Stimulated activated CD8-positive, alpha-beta memory T cell treated with anti-CD3 and anti-CD28 coated beads, Interleukin-15, amount 100 ng/mL, for 48 hours (primary cell): ENCODE measurements around the gene CHDH.

ENCODE experiments used
- DNase-seq, 2 donors: peaks; one replicate each; pipeline ENCODE4 v3.0.0-alpha.2; 2020; ENCODE audit warnings: low read depth in 2 of 2

CHDH gene

DNA sequence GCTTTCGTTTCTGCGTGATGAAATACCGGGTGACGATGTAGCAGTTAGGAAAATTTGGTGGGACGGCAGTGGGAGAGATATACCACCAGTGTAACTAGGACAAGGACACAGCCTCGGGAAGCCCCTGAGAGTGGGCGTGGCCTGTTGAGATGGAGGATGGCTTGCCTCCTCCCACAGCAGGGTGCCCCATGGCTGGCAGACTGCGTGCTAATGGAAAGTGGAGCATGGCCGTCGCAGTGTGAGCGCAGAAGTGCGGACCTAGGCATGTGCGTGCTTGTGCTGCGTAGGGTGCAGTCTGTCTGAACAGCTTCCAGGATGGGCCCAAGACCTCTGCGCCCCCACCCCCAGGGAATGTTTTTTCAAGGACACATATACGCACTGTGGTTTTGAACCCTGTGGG, 56.8 kb downstream of the CHDH start:
- DNase-seq: no peak

DNA sequence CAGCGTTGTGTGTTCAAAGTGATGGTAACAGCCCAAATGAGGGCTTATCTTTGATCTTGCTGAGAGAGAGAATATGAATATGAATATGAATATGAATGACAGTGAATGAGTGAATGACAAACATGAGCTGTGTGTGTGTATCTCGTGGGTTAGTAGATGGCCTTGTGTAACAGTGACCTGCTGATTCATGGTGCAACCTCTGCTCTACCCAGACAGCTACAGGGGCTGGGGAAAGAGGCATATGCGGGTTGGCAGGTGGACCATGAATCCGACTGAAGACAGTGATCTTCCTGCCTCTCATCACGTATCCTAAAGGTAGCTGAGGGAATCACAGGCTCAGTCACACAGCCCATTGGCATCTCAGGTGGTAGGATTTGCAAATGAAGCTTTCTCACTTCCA, 58.2 kb downstream of the CHDH start:
- no peak for DNase-seq

DNA sequence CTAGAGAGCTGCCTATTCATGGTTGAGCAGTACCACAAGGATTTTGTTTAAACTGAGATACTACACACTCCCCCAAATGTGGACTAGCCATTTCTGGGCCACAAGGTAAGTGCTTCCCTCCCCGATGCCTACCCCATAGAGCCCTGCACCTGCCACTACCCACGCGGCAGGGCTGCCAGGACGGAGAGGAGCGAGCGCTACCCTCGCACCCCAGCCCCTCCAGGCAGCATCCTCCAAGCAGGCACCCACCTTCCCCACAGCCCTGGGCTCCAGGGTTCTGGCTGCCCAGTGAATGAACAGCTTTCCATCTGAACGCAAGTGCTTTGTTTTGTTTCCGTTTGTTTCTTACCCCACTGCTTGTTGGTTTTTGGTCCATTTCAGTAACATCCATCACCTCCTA, 59.2 kb downstream of the CHDH start:
- no peak for DNase-seq

DNA sequence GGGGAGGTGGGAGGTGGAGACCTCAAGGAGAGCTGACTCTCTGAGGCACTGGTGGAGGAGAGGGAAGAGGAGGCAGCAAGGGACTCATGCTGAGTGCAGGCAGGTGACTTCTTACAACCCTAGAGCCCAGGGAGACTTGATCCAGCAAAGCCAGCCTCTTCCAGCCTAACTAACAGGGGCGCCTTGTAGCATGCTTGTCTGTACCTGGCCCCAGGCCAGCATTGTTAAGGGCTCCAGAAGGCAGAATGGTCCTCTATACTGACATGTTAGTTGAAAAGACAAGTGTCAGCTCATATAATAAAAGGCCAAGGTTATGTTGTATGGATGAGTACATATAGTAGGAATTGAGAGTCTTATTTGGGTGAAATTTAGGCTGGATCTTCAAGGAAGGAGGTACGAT, 65.4 kb downstream of the CHDH start:
- no peak for DNase-seq

GRCh38 chr3:53780171-53780570, 66.0 kb downstream of the CHDH start:
- no peak for DNase-seq

GRCh38 chr3:53778153-53778552, 68.1 kb downstream of the CHDH start:
- DNase-seq: no peak

DNA sequence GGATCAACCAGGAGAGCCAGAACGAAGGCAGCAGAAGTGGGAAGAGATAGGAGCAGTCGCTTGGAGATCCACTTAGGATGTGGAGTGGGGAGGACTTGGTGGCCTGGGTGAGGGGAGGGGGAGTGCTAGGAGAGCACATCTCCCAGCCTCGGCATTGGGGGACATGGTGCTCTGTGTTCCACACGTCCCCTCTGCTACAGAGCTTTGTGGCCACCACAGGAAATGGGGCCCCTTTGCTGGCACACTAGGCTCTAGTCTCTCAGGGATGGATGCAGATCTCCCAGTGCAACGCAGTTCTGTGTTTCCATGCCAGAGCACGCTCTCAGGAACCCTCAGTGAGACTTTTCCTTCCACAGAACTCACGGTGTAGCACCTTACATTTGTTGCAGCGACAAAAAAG, 68.8 kb downstream of the CHDH start:
- no peak for DNase-seq

DNA sequence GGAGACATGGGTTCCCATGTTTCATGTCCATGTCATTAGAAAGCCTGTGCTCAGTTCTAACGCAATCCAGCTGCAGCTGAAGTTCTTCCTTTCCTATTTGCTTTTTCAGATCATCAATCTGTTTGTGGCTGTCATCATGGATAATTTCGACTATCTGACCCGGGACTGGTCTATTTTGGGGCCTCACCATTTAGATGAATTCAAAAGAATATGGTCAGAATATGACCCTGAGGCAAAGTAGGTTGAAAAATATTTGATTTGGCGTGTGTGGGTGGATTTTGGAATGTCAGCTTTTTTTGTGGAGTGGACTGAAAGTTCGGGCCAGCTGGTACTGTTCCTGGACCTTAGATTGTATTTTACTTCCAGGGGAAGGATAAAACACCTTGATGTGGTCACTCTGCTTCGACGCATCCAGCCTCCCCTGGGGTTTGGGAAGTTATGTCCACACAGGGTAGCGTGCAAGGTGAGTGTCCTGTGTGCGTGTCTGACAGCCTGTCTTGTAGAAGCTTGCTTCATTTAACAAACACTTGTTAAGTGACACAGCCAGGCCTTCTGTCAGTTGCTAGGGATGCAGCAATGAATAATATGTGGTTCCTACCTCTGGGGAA, 69.6 kb downstream of the CHDH start:
- DNase-seq: no peak

GRCh38 chr3:53775834-53776251, 70.4 kb downstream of the CHDH start:
- no peak for DNase-seq

DNA sequence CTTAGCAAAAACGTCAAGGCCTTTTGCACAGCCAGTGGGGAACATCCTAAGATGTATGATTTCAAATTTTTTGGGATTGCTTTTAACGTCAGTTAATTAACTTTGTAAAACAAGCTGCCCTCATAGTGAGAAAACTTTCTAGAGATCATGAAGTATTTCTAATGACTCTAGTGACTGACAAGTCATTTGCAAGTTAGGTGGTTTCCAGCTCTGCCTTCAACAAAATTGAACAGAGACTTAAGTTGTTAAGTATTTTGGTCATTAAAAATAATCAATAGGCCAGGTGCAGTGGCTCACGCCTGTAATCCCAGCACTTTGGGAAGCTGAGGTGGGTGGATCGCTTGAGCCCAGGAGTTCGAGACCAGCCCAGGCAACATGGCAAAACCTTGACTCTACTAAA, 71.2 kb downstream of the CHDH start:
- DNase-seq: no peak

DNA sequence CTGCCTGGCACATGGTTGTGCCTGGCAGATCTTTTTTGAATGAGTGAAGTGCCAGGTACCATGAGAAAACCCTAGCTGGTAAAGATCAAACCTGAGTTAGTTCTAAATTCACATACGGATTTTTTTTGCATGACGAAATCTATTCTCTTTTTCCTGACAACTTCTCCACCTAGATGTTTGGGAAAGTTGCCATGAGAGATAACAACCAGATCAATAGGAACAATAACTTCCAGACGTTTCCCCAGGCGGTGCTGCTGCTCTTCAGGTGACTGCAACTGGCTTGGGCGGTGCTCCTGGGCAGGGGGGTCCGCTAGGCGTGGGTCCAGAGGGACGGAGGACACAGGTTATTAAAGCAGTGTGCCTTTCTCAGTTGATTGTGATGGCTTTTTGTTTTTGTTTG, 71.8 kb downstream of the CHDH start:
- DNase-seq: no peak

GRCh38 chr3:53773611-53774368, 72.4 kb downstream of the CHDH start:
- no peak for DNase-seq

DNA sequence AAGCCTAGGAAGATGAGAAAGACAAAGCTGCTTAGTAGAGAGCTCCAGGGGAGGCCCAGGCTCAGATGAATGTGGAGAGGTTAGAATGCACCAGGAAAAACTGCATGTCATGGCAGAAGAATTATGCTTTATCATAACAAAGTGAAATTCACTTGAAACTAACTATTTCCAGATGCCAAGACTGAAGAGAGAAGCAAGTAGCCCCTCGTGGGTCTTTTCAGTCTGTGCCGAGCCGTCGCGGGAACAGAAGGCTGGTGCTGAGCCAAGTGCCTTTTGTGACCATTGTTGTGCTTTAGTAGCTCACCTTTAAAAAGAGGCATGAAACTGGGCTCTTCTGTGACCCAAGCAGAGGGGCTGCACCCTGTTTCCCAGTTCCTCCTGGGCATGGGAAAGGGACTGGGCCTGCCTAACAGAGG, 73.2 kb downstream of the CHDH start:
- DNase-seq: no peak

GRCh38 chr3:53772562-53772961, 73.7 kb downstream of the CHDH start:
- no peak for DNase-seq

GRCh38 chr3:53768478-53769459, 77.5 kb downstream of the CHDH start:
- no peak for DNase-seq

- no peak for DNase-seq
Measured at GRCh38 chr3:53766706-53767105, 79.5 kb downstream of the CHDH start.

- DNase-seq: no peak
Measured at GRCh38 chr3:53765753-53766152, 80.5 kb downstream of the CHDH start.

DNA sequence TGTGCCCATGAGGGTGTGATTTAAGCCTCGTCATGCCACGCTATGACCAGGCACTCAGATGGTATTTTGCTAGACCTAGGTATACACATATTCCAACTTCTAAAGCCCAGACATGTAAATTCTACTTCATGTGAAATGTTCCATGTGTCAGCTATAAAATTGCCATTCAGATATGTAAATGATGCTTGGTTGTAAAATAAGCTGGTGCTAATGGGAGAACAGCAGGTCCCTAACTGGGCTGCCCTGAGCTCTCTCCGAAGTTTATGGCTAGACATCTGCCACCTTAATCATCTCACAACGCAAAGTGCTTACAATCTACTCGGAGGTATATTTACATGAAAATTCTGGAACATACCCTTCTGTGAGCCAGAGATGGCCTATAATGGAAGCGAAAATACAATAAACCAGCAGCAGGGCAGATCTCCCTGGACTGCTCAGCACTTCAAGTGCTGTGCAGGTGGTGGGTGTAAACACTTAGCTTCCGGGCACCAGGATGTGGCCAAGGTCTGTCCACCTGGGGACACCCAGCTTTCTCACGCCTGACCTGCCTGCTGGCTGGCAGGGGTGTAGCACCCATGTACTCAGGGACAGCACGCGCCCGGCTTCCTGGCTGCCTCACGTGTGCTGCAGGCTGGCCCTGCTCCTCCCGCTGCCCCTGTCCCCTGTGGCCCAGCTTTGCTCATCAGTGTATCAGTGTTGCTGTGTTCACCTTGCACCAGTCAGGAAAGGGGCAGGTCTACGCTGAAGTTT, 82.0 kb downstream of the CHDH start:
- no peak for DNase-seq

GRCh38 chr3:53763353-53763752, 82.9 kb downstream of the CHDH start:
- DNase-seq: no peak
